ENCODE data around the gene PRKG1. TPM values are rescaled to one million over a fixed set of nuclear protein-coding genes. Genes with fewer than 3 reads are reported as not detected.

PRKG1 gene
- total and polyA plus RNA-seq, 2 of the 4 experiments (the other 2 are of a cell fraction): 3.5 to 18.3 TPM

- dilution Hi-C loops (cut with HindIII; ENCODE audit: low sequenced_read_pairs, unreplicated experiment): no loop called here
- H2BK5ac ChIP-seq (ENCODE audit: low read depth, low read length, poor library complexity, severe bottlenecking): peak overlapping the region; percentile 68
- no peak overlapping the region; the same call in 1 of the 2 replicates for H3K27ac ChIP-seq (ENCODE audit: insufficient read depth, low read length)
Measured at GRCh38 chr10:51886438-51887068, 812.3 kb downstream of the PRKG1 start.

More at GRCh38 chr10:51886438-51887068, 812.3 kb downstream of the PRKG1 start:
- WGBS, 2 experiments (ENCODE audit: extremely low coverage in 2 of 2, insufficient read length in 1 of 2): no CpG with 5 or more reads among the region's 4 CpGs
- Histone ChIP-seq H3K14ac (replicated peaks; ENCODE audit: low read depth, low read length) (no peak overlapping the region; the same call in 1 of the 2 replicates), H2AK9ac (replicated peaks; ENCODE audit: low read depth, low read length, poor library complexity) (no peak overlapping the region), H3K9me1 (ENCODE audit: insufficient read depth, low read length) (peaks cover 8% of the 10 kb centered on the region), H4K5ac (ENCODE audit: low read depth, low read length) (no peak overlapping the region; the same call in 1 of the 2 replicates), H2AFZ (replicated peaks; ENCODE audit: low read length, poor library complexity) (no peak overlapping the region), H2BK20ac (ENCODE audit: low read depth, low read length) (peak overlapping the region; percentile 67), H3K9ac (ENCODE audit: low read depth, low read length) (no peak overlapping the region), H2BK120ac (ENCODE audit: low read depth, low read length) (peak overlapping the region; percentile 71; the same call in 1 of the 2 replicates), H3K56ac (ENCODE audit: extremely low read depth, insufficient read depth, low read length) (no peak overlapping the region), H3K18ac (ENCODE audit: low read depth, low read length) (peak overlapping the region; percentile 70), H4K8ac (ENCODE audit: low read depth in 2 of 2, low read length in 2 of 2) (peak overlapping the region in 1 of 2 experiments; percentile 25; a peak in 1 of 4 replicates), H2BK15ac (ENCODE audit: low read depth, low read length) (peak overlapping the region; percentile 26; the same call in 1 of the 3 replicates), H3K9me3 (ENCODE audit: control insufficient read depth, insufficient read depth, low read length) (no peaks in the 10 kb centered on the region), H4K91ac (ENCODE audit: insufficient read depth, low read depth, low read length) (no peak overlapping the region), H3K4me2 (ENCODE audit: low read depth, low read length) (peak overlapping the region; percentile 75), H2AK5ac (ENCODE audit: low read depth, low read length) (peak overlapping the region; percentile 79; the same call in 1 of the 2 replicates), H3K36me3 (ENCODE audit: control insufficient read depth, insufficient read depth, low read length) (no peaks in the 10 kb centered on the region), H4K20me1 (ENCODE audit: insufficient read depth, low read length) (no peaks in the 10 kb centered on the region; the same call in 1 of the 2 replicates), H3K79me1 (ENCODE audit: low read depth in 1 of 2, low read length in 2 of 2) (peaks cover 0 to 6% of the 10 kb centered on the region in 2 experiments; a peak in 2 of 4 replicates), H3K27me3 (ENCODE audit: control insufficient read depth, insufficient read depth, low read length) (no peaks in the 10 kb centered on the region), H3K4me3 (ENCODE audit: insufficient read depth, low read depth, low read length) (no peak overlapping the region), H3K4me1 (ENCODE audit: control insufficient read depth, insufficient read depth, low read length) (peaks cover 7% of the 10 kb centered on the region), H3K4ac (ENCODE audit: low read depth, low read length) (peak overlapping the region; percentile 75), H3K23ac (ENCODE audit: low read depth, low read length) (peak overlapping the region; percentile 81; the same call in 1 of the 2 replicates)
- DNase-seq: peak; percentile 84
- TF ChIP-seq RAD21 (IDR thresholded peaks at IDR 0.05; ENCODE audit: low read length): no peak
- TF ChIP-seq FOS (IDR thresholded peaks at IDR 0.05; ENCODE audit: low read depth, low read length): peak; percentile 79; the same call in 1 of the 2 replicates
- no peak for TF ChIP-seq SMC3 (IDR thresholded peaks at IDR 0.05; ENCODE audit: low read depth, low read length)
- TF ChIP-seq ELK1 (IDR thresholded peaks at IDR 0.05; ENCODE audit: borderline replicate concordance, low read depth, low read length): no peak
- TF ChIP-seq MAZ (IDR thresholded peaks at IDR 0.05; ENCODE audit: borderline replicate concordance, low read depth, low read length): no peak
- TF ChIP-seq BHLHE40 (IDR thresholded peaks at IDR 0.05; ENCODE audit: low read depth, low read length): 0 out of 2 replicates have a peak, but pooled peaks have one; percentile 6
- no peak for TF ChIP-seq POLR2A (IDR thresholded peaks at IDR 0.05; ENCODE audit: low read depth, low read length)
- no peak for TF ChIP-seq CTCF (conservative IDR thresholded peaks at IDR 0.05; ENCODE audit: low read depth, low read length)
- TF ChIP-seq RFX5 (IDR thresholded peaks at IDR 0.05; ENCODE audit: low read depth, low read length): no peak
- TF ChIP-seq NFE2L2 (IDR thresholded peaks at IDR 0.05; ENCODE audit: low read depth, low read length): no peak
- peak; percentile 86 for ATAC-seq (ENCODE audit: low read depth)
- ChIA-PET POLR2A (ENCODE audit: unreplicated experiment) (no interaction called here), CTCF (no interaction called here)
- in situ Hi-C loops (cut with MboI; ENCODE audit: low sequenced_read_pairs) (no loop called here), intact Hi-C loops (cut with micrococcal nuclease) (no loop called here)
- no TSS peak for BruUV-seq (replicated peaks)
